Neural cell (in vitro differentiated cells): ENCODE measurements around the gene KLF12.

Experiments used
- EP300 ChIP-seq: fragments of 450-650 bp; conservative IDR thresholded peaks from 2 replicates; pipeline ENCODE4 v1.6.1; 2014; ENCODE audit warnings: antibody characterized with exemption, mild to moderate bottlenecking, moderate library complexity; ENCODE audit not compliant: poor library complexity, severe bottlenecking
- POLR2AphosphoS5 ChIP-seq: IDR thresholded peaks from 2 replicates; pipeline ENCODE4 v1.6.1; 2012
- TF ChIP-seq, protein P1 (sequence below): fragments of 450-650 bp; IDR thresholded peaks from 2 replicates; pipeline ENCODE4 v1.5.1; 2014; ENCODE audit warnings: antibody characterized with exemption, mild to moderate bottlenecking, moderate library complexity; ENCODE audit not compliant: poor library complexity, severe bottlenecking

DNA sequence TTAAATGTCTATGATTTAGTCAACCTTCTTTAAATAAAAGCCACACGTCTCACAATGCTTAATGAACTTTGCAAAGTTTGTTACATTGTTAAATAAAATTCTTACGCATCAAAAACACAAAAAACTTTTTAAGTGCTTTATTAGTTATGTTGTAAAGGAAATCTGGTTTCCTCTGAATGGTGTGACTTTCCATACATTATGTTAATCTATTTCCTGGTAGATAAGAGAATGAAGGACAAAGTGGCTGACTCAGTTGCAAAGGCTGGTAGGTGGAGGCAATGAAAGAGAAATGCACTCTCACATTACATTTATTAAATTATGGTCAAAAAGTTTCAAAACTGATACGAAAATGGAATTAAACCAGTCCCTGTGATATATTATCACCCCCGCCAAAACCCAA lies 15.9 kb downstream of the KLF12 start:
- TF ChIP-seq, protein P1, sequence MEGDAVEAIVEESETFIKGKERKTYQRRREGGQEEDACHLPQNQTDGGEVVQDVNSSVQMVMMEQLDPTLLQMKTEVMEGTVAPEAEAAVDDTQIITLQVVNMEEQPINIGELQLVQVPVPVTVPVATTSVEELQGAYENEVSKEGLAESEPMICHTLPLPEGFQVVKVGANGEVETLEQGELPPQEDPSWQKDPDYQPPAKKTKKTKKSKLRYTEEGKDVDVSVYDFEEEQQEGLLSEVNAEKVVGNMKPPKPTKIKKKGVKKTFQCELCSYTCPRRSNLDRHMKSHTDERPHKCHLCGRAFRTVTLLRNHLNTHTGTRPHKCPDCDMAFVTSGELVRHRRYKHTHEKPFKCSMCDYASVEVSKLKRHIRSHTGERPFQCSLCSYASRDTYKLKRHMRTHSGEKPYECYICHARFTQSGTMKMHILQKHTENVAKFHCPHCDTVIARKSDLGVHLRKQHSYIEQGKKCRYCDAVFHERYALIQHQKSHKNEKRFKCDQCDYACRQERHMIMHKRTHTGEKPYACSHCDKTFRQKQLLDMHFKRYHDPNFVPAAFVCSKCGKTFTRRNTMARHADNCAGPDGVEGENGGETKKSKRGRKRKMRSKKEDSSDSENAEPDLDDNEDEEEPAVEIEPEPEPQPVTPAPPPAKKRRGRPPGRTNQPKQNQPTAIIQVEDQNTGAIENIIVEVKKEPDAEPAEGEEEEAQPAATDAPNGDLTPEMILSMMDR, result no peak
- TF ChIP-seq POLR2AphosphoS5 (no peak), EP300 (no peak)
